HG02763 (cell line): ENCODE data around the gene RAB20.
"Not testable (repeated sequence)": the region's sequence is repeated elsewhere in the genome, so short reads cannot be mapped to it uniquely, and the experiment has no call there.

Experiments used
- ATAC-seq: cut with Tn5 transposase; IDR thresholded peaks from one replicate; pipeline ENCODE4 v1.9.1; 2021; ENCODE audit warnings: mild to moderate bottlenecking, moderate library complexity; ENCODE audit not compliant: unreplicated experiment

RAB20 gene

DNA sequence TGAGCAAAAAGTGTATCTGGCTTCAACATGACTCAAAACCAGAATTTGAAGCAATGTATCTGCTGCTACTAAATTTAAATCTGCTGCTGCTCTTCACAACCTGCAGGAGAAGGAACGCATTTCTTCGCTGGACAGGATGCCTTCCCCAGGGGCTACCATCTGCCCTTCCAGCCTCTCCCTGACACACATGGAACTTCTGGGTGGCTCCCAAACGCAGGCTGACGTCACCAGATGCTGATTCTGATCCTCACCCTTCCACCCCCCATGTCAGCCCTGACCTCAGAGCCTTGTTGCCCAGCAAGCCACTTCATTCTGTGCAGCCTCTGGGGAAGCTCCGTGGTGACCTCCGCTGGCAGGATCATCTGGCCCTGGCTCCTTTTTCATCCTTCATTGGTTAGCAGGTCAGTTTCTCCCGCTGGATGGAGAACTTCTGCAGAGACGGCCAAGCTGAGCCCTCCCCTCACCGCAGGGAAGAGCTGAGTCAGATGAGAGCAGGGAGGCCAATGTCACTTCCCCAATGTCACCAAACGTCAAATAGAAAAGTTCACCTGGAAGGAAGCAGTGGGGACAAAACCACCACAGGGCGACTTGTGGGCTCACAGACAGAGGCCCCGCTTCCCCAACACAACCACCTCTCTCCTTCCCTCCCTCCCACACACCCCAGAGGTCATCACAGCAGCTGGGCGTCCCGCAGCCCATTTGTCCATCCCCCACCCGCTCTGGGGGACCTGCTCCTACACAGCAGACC lies 14.0 kb upstream of the RAB20 start:
- ATAC-seq = peak; percentile 64

DNA sequence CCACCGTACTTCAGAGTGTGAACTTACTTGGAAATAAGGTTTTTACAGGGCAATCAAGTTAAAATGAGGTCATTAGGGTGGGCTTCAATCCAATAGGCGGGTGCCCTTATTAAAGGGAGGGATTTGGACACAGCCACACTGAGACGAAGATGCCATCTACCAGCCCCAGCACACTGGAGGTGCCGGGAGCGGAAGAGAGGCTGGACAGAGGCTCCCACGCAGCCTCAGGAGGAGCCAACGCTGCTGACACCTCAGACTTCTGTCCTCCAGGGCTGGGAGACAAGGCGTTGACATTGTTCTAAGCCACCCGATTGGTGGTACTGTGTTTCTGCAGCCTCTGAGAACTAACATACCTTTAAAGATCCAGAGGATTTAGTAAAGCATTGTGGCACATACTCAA lies 12.6 kb upstream of the RAB20 start:
- ATAC-seq = no peak

DNA sequence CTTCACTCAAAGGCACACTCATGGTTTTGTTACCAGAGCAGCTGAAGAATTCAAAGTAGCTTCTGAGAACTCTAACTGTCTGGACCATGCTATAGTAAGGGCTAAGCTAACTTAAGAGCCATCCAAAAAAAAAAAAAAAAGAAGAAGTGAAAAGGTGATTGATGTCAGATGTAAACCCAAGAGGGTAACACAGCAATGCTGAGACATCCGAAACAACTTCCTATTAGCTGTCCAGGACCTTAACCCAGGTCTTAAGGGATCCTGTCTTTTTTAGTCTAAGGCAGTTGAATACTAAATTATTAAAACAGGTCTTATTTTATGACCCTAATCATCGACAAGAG lies 11.2 kb upstream of the RAB20 start:
- ATAC-seq = no peak

DNA sequence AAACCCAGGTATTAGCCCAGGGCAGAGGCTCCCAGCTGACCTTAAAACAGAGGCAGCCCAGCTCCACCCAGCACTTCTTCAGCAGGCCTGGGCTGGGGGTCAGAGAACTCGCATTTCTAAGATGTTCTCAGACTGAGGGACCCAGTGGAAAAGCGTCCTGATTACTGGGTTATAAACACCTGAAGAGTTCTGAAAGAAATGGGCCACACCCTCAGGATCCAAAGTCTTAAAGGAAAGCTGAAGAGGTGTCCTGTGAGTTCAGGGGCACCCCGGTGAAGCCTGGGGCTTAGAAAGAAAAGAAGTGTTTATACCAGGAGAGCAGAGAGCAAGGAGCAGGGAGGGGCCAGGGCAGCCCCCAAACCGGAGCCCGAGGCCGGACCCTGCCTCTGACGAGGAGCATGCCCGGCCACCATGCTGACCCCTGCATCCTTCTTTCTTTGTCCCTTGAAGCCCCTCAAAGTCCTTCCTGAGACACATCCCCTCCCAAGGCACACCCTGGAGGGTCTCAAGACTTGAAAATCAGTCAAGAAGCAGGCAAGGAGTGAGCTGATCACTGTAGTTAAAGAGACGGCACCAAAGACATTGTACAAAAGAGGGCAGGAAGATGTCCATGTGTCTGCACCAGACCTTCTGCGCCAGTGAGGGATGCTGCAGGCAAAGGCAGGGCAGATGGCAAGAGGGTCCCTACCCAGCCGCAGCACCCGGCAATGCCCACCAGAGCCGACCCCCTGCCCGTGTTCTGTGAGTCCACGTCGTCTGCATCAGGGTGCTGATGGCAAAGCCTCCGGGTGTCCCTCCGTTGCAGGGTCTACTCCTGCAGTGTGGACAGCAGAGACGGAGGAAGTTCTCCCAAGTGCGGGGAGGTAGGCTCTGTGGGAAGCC lies 10.6 kb upstream of the RAB20 start:
- ATAC-seq = no peak

DNA sequence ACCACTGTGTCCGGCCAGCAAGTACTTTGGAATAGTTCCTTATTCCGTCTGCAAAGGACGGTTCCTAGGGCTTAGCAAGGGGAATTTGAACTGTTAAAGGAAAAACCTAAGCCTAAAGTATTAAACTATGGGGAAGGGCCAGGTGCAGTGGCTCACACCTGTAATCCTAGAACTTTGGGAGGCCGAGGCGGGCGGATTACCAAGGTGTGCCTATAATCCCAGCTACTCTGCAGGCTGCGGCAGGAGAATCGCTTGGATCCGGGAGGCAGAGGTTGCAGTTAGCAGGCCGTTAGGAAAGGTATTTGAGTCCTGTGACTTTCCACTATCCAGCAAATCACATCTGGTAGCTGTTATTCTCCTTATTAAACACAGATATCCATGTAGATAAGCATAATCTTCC lies 9.4 kb upstream of the RAB20 start:
- ATAC-seq = no peak

DNA sequence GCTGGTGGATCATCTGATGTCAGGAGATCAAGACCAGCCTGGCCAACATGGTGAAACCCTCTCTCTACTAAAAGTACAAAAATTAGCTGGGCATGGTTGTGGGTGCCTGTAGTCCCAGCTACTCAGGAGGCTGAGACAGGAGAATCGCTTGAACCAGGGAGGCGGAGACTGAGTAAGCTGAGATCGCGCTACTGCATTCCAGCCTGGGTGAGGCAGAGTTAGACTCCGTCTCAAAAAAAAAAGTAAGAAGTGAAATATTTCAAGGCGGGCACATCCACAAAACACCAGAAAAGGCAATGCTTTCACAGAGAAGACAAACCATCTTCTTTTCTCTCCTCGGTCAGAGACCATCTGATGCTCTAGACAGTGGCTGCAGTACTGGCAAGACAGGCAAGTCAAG lies 8.4 kb upstream of the RAB20 start:
- not testable (repeated sequence) for ATAC-seq

DNA sequence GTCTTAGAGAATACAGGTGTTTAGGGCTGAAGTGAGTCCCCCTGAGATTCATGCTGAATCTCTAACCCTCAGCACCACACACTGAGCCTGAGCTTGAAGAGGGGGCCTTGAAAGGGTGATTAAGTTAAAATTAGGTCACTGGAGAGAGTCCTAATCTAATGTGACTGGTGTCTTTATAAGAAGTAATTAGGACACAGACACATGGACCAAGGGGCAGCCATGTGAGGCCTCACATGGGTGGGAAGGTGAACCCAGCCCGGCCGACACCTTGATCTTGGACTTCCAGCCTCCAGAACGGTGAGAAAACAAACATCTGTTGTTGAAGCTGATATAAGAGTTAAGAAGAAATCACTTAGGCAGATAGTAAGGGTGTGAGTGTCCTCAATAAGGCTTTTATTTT lies 7.1 kb upstream of the RAB20 start:
- ATAC-seq = no peak

DNA sequence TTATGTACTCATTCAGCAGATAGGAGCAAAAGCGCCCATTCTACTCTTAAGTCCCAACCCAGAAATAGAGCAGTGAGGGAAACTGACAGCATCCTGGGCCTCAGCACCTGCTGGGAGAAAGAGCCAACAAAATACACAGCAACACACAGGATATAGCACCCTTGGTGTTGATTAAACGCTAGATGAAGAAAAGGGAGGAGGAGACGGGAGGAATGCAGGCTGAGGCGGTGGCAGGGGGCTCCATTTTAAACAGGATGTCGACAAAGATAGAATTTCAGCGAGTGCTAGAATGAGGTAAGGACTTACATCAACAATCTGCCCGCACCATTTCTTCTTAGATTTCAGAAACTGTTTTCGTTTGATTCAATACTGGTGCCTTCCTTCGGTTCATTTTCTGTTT lies 4.6 kb upstream of the RAB20 start:
- ATAC-seq = no peak

DNA sequence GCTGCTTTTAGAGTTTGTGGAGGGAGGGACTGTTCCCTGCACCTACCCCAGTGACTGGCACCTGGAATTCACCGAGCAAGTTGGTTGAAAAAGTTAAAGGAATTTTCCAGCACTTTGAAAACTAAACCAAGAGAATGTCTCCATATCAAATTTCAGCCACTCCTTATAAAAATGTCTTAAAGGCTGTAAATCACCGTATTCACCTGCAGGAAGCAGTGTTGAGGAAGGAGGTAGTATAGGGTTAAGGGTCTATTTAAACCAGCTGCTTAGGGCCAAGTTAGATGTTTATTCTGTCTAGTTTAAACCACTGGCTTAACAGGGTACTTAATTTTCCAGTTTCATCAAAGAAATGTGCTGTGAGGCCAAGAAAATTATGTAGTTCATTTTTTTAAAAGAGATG lies 3.8 kb upstream of the RAB20 start:
- ATAC-seq = no peak

DNA sequence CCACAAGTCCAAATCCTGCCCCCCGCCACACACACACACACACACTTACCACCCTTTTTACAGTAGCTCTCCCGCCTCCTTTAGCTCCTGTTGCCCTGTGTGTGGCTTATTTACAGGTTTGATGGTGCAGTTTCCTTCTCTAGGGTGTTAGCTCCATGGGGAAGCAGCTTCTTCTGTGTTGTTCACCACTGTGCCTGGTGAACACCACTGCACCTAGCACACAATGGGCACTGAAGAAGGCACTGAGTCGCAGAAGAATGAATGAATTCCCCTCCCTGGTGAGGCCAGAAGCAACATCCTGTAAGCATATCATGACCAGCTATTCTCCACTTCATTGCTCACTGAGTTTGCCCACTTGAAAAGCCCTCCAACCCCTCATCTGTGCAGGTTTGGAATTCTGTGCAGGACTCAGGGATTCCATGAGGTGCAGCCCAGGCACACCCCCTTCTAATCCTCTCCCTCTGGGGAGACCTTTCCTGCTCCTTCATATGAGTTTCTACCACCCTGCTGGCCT lies 3.0 kb upstream of the RAB20 start:
- no peak for ATAC-seq

DNA sequence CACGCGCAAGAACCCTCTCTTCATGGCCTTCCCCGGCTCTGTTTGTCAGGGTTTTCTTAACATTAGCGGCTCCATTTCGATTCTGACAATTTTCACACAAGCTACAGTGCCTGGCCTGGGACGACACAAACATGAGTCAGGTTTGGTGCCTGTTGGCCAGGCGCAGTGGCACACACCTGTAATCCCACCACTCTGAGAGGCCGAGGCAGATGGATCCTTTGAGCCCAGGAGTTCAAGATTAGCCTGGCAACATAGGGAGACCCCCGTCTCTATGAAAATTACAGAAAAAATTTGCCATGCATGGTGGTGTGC lies 1.9 kb upstream of the RAB20 start:
- no peak for ATAC-seq

DNA sequence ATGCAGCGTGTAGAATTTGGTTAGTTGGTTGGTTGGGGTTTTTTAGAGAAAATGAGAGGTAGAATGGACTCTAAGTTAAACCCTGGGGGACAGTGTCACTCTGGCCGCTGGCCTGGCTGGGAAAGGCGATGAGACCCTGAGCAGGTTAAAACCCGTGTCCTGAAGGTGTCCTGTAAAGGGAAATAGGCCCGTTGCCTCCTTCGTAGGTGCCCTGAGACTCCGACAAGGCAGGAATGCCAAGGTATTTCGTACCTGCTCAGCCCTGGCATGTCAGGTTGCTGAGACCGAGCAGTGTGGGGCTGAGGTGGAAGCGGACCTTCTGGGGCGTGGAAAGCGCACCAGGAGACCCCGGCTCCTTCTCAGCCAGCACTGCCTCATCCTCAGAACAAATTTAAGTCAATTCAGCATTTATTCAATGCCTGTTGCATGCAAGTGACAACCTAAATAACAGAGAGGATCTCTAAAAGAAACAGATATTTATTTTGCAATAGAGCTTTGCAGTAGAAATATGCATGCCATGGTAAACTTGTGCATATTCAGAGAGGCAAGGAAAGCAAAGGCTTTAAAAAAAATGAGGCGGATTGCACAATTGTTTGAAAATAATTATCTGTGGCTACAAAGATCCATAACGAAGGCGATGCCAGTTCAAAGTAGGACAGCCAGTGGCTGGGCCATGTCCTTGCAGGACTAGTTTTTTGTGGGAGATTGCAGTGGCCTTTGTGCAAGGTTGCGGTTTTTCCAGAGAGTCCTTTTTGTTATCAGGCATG lies 1.4 kb upstream of the RAB20 start:
- ATAC-seq = no peak

DNA sequence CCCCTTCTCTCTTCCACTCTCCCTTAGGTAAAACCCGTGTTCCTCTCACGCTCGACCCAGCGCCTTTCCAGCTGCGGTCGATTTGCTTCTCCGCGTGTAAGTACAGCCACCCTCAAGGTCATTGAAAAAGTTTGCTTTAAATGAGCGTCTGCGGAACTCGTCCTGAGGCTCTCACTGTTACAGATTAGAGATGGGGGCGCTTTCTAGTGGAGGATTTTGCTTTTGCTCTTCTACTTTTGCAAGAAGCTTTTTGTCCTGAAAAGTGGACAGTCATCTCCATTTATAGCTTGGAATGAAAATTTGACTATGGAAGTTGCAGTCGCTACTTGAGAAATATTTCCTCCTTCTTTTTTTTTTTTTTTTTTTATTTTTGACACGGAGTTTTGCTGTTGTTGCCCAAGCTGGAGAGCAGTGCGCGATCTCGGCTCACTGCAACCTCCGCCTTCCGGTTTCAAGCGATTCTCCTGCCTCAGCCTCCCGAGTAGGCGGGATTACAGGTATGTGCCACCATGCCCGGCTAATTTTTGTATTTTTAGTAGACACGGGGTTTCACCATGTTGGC lies 595 bp upstream of the RAB20 start:
- ATAC-seq = no peak

DNA sequence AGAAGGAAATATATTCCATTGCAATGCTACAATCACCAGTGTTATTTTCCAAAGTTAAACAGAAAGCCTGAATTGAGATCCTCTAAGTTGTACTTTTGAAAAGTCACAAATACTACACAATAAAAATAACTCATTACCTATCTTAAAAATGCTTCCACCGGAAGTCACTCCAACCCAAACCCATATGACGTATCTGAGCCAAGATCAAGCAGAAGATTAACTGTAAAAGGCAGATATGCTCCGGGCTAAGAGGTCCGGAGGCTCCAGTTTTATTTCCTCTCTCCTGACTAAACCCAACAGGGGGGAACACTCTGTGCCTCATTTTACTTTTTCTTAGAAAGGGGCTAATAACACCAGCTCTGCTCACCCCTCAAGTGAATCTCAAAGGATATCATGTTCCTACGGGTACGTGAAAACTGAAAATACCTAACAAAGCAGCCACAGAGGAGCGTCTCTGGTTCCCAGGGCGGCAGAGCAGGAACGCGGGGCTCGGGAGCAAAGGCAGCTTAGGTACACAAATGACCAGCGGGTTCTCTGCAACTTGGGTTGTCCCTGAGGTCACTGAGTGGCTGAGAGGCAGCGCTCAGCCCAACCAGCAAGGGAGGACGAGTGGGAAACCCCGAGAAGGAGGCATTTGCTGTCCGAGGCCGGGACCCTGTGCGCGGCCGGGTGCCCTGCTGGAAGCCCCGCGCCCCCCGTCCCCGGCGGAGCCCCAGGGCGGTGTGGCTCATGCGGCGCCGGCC lies 750 bp downstream of the RAB20 start:
- peak; percentile 19 for ATAC-seq

DNA sequence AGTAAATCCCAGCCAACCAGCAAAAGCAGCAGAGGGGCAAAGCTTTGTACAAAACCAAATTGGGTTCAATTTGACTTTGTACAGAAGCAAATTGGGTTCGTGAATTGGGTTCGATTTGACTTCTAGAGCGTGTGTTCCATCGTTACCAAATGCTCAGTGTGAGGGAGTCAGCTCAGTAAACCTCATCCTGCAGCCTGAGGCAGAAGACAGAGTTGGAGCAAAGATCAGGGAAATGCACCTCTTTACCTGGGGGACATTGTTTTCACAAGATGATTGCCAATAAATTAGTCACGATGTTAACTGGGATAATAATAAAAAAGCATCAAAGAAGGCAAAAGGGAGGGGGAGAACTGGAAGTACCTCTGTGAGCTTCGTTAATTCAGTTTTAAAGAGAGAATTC lies 1.5 kb downstream of the RAB20 start:
- ATAC-seq = no peak

DNA sequence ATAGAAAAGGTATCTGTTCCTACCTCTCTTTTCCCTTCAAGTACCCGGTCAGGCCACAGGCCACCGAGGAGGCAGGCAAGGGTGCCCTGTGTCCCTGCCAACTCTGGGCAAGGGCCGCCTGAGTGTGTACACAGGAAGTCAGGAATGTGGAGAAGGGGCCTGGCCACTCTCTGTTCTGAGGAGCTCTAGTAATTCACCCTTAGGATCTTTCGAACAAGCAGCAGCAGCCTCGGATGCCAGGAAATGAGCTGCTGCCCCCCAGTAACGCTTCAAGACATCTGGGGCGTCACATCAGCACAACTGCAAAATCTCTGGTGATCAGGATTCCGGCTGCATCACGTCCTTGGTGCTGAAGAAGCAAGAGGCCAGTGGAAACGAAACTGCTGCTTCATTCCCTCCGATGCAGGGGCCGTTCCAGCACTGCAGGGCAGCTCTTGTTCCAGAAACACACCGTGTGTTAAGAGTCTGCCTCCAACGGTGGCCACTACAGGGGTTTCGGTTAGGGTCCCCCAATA lies 2.0 kb downstream of the RAB20 start:
- no peak for ATAC-seq

DNA sequence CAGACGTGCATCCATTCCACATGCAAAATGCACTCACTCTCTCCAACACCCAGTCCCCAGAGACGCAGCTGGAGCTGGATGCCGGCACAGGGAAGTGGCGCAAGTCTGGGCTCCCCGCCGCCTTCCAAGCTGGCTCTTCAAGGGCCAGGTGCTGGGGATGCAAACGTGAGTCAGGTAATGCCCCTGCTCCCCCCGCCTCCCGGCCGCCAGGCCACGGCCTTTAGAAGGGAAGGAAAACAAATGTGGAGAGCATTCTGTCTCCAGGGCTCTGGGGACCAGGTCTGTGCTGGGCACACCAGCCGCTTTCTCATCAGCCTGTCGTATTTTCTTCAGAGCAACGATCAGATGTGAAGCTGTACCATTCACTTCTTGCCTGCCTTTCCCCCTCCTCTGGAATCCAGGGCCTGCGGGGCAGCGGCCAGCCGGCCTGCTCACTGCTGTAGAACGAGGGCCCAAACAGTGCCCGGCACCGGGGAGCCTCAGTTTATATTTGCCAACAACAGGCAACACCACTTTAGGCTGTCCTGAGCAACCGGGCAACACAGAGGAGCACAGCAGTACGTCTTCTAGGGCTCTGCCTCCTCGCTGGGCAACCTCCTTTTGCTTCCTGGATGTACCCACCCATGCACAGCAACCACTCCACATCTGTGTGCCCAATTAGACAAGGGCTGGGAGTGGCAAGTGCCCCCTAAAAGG lies 3.8 kb downstream of the RAB20 start:
- ATAC-seq = no peak

DNA sequence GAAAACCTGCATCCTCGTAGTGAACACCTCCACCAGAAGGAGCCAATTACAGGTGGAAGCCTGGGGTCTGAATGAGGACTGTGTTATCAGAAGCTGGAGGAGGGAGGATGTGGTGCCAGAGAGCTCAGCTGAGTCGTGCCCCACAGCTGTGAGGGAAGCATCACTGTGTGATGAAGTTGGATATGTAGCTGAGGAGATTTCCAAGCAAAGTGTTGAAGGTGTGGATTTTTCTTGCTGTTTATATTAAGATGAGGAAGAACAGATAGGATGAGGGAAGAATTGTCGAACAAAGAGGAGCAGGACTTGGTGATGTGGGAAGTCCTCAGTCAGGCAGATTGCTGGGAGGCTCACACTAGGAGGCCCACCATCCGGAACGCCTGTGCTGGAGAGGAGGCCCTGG lies 4.4 kb downstream of the RAB20 start:
- no peak for ATAC-seq

DNA sequence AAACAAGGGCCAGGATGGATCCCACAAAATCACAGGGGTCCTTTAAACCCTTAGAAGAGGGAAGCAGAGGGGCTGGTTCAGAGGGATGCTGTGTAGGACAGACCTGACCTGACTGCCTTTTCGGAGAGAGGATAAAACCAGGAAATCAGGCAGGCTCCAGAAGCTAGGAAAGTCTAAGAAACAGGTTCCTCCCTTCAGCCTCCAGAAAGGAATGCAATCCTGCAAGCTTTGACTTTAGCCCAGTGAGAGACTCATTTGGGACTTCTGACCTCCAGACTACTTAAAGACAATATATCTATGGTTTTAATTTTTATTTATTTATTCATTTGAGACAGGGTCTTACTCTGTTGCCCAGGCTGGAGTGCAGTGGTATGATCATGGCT lies 5.3 kb downstream of the RAB20 start:
- ATAC-seq = no peak
